HEK293T (cell line): ENCODE data around the gene GPR17.

Experiments used
- ELF4 ChIP-seq: fragments of 450-650 bp; IDR thresholded peaks from 2 replicates; pipeline ENCODE4 v1.6.1; 2017; ENCODE audit warnings: antibody characterized with exemption
- FOXM1 ChIP-seq: fragments of 450-650 bp; IDR thresholded peaks from 2 replicates; pipeline ENCODE4 v1.6.1; 2017; ENCODE audit warnings: mild to moderate bottlenecking, borderline replicate concordance

DNA sequence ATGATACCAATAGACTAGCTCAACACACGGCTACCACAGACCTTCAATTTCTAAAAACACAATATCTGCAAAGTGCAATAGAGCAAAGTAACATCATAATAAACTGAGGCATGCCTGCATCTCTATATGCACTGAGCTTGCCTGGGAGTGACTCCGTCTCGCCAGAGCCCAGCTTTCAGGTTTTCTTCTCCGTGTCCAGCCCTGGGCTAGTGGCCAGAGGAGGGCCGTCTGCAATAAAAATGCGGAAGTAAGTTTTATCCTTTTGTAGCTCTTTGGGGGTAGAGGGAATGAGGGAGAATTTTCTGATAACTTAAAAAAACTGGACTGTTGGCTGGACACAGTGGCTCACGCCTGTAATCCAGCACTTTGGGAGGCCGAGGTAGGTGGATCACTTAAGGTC lies 41.0 kb upstream of the GPR17 start:
- TF ChIP-seq FOXM1 (no peak), ELF4 (no peak)
